OCI-LY7 (cell line): ENCODE results near the gene PGBD2. TPM values are rescaled to one million over a fixed set of nuclear protein-coding genes. Genes with fewer than 3 reads are reported as not detected.
"Not testable (repeated sequence)": the region's sequence is repeated elsewhere in the genome, so short reads cannot be mapped to it uniquely, and the experiment has no call there.

Experiments used
- BruUV-seq: library from RNA; stranded (reverse); fragments of 400-500 nt; replicated peaks from 2 replicates; lab custom pipeline; 2021; lab: Mats Ljungman, UMichigan
- CTCF ChIA-PET: fragments of 300-600 bp; sonication (Branson Sonifier 250); formaldehyde crosslinking; loops from one replicate; lab custom pipeline; 2022; ENCODE audit warnings: antibody characterized with exemption; ENCODE audit not compliant: unreplicated experiment; lab: Charles Lee
- POLR2A ChIA-PET: fragments of 300-600 bp; sonication (Branson Sonifier 250); formaldehyde crosslinking; loops from one replicate; lab custom pipeline; 2022; ENCODE audit warnings: antibody characterized with exemption; lab: Charles Lee
- DNase-seq: peaks from one replicate; pipeline ENCODE4 v3.0.0-alpha.2; 2015; ENCODE audit warnings: low spot score
- H2AFZ ChIP-seq: fragments of 200-600 bp; sonication (generic), shearing (Covaris generic); 2 replicates; pipeline ENCODE4 v1.6.1; 2014; ENCODE audit warnings: mild to moderate bottlenecking, antibody characterized with exemption, low read length, moderate library complexity
- H3K27ac ChIP-seq: fragments of 200-600 bp; sonication (generic); 2 replicates; pipeline ENCODE4 v1.5.1; 2014; ENCODE audit warnings: mixed run types, low read depth, mild to moderate bottlenecking, moderate library complexity, low read length, inconsistent platforms; ENCODE audit not compliant: poor library complexity, severe bottlenecking
- H3K36me3 ChIP-seq: fragments of 200-600 bp; sonication (generic); 2 replicates; pipeline ENCODE4 v1.6.1; 2014; ENCODE audit warnings: mild to moderate bottlenecking, antibody characterized with exemption, low read length, moderate library complexity, mixed read lengths; ENCODE audit not compliant: insufficient read depth
- H3K4me1 ChIP-seq: fragments of 200-600 bp; sonication (generic); 2 replicates; pipeline ENCODE4 v1.5.1; 2014; ENCODE audit warnings: mild to moderate bottlenecking, low read length; ENCODE audit not compliant: insufficient read depth, poor library complexity, severe bottlenecking
- H3K4me2 ChIP-seq: fragments of 200-600 bp; sonication (generic); 2 replicates; pipeline ENCODE4 v1.6.1; 2014; ENCODE audit warnings: mild to moderate bottlenecking, low read length
- H3K4me3 ChIP-seq: fragments of 200-600 bp; sonication (generic); 2 replicates; pipeline ENCODE4 v1.5.1; 2014; ENCODE audit warnings: mild to moderate bottlenecking, low read depth, low read length; ENCODE audit not compliant: poor library complexity, severe bottlenecking
- H3K79me2 ChIP-seq: fragments of 200-600 bp; sonication (generic); 2 replicates; pipeline ENCODE4 v1.6.1; 2016; ENCODE audit warnings: low read depth, mild to moderate bottlenecking, low read length, moderate library complexity, mixed read lengths; ENCODE audit not compliant: insufficient read depth
- H3K9me2 ChIP-seq: fragments of 200-600 bp; sonication (generic); 2 replicates; pipeline ENCODE4 v1.6.1; 2016; ENCODE audit warnings: mild to moderate bottlenecking, low read length, mixed read lengths; ENCODE audit not compliant: insufficient read depth
- H3K9me3 ChIP-seq: fragments of 200-600 bp; sonication (generic); 2 replicates; pipeline ENCODE4 v1.6.1; 2014; ENCODE audit warnings: mild to moderate bottlenecking, mixed run types, low read length, mixed read lengths
- H4K20me1 ChIP-seq: fragments of 200-600 bp; sonication (generic); 2 replicates; pipeline ENCODE4 v1.6.1; 2014; ENCODE audit warnings: mild to moderate bottlenecking, antibody characterized with exemption, low read length, moderate library complexity, mixed read lengths; ENCODE audit not compliant: insufficient read depth
- EZH2phosphoT487 ChIP-seq: fragments of 200-600 bp; sonication (generic); IDR thresholded peaks from 2 replicates; pipeline ENCODE4 v1.6.1; 2018; ENCODE audit warnings: low read depth, borderline replicate concordance, mild to moderate bottlenecking, mixed run types, antibody characterized with exemption, low read length, moderate library complexity, mixed read lengths
- intact Hi-C: fragments of 100-400 bp; cut with micrococcal nuclease; formaldehyde crosslinking; loops from one replicate; pipeline ENCODE4 v1.10.0; 2022; ENCODE audit not compliant: unreplicated experiment
- total RNA-seq, 2 experiments: library from RNA; depleted of rRNA in 1 of 2; stranded (reverse); fragments of >200 nt in 1 of 2; shearing (Covaris generic) in 1 of 2; gene quantifications; 2 replicates each; pipeline ENCODE4 v1.2.3, GENCODE V29; 2014 to 2022
- TF ChIP-seq, protein P1 (sequence below): fragments of 200-600 bp; sonication (generic); conservative IDR thresholded peaks from 2 replicates; pipeline ENCODE4 v1.5.1; 2014; ENCODE audit warnings: mild to moderate bottlenecking, antibody characterized with exemption, low read length, moderate library complexity, mixed read lengths

The PGBD2 gene
- total RNA-seq, 2 experiments from 2014 or later = 7.5 to 9.2 TPM

DNA sequence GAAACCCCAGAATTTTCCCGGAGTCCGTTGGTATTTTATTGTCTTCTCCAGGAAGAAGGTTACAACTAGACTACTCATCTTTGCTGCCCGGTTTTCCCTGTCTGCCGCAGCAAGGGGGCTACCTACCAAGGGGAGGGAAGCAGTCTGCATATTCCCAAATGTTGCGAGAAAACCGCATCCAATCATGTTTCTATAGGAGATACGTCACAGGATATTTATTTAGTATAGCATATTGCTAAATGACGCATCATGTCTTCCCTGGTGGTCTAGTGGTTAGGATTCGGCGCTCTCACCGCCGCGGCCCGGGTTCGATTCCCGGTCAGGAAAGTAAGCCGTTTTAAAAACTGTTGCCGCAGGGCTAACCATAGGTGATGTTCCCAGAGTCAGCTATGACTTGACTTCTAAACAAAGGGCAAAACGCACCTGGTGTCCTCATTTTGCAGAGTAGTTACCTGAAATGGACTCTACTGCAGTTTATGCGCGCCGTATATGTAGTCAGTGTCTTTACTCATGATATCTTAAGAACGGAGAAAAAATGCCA is 32.0 kb upstream of the PGBD2 start:
- peak overlapping the region; percentile 83 for H3K27ac ChIP-seq
- H3K4me1 ChIP-seq = peaks cover 12% of the 10 kb centered on the region
- BruUV-seq = no TSS peak
- H3K9me2 ChIP-seq = no peaks in the 10 kb centered on the region
- no peaks in the 10 kb centered on the region for H3K9me3 ChIP-seq
- intact Hi-C loops = loop anchor here (1.0 kb wide), 5 partner anchors 11 to 48 kb away; partner anchors contain the start of genes PGBD2 and ZNF672
- ChIA-PET CTCF (interaction anchor here (0.8 to 1.9 kb wide), 3 partner anchors 15 to 52 kb away, joined by 3 to 18 read pairs (median 8); partner anchors contain the start of gene ZNF692), POLR2A (interaction anchor here (0.9 to 2.7 kb wide), 13 partner anchors 9 to 53 kb away, joined by 3 to 17 read pairs (median 5); partner anchors contain the start of genes PGBD2, SH3BP5L, ZNF672 and ZNF692)
- peak overlapping the region; percentile 81 for H3K4me3 ChIP-seq
- H3K4me2 ChIP-seq = peak overlapping the region; percentile 88
- no peaks in the 10 kb centered on the region for H3K79me2 ChIP-seq
- TF ChIP-seq EZH2phosphoT487 = no peak
- TF ChIP-seq, protein P1, sequence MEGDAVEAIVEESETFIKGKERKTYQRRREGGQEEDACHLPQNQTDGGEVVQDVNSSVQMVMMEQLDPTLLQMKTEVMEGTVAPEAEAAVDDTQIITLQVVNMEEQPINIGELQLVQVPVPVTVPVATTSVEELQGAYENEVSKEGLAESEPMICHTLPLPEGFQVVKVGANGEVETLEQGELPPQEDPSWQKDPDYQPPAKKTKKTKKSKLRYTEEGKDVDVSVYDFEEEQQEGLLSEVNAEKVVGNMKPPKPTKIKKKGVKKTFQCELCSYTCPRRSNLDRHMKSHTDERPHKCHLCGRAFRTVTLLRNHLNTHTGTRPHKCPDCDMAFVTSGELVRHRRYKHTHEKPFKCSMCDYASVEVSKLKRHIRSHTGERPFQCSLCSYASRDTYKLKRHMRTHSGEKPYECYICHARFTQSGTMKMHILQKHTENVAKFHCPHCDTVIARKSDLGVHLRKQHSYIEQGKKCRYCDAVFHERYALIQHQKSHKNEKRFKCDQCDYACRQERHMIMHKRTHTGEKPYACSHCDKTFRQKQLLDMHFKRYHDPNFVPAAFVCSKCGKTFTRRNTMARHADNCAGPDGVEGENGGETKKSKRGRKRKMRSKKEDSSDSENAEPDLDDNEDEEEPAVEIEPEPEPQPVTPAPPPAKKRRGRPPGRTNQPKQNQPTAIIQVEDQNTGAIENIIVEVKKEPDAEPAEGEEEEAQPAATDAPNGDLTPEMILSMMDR = no peak
- no peak overlapping the region for H2AFZ ChIP-seq
- no peaks in the 10 kb centered on the region for H4K20me1 ChIP-seq
- H3K36me3 ChIP-seq = no peaks in the 10 kb centered on the region
- peak; percentile 89 for DNase-seq

DNA sequence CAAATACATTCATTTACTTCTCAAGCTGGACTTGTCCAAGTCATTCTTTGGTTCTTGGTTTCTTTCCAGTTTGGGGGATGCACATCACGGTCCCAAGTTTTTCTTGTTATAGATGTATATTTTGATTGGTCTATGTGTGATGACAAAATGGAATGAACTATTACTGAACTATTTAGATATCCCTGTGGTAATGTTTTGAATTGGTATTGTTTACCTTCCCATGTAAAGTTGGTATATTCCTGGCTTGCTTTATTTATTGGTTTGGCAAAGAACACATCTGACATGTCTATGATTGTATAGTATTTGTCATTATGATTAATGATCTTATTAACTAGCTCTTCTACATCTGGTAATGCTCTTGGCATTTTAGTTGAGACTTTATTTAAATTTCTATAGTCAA is 24.8 kb upstream of the PGBD2 start:
- Histone ChIP-seq H2AFZ (no peak overlapping the region), H3K9me2 (no peaks in the 10 kb centered on the region), H3K27ac (no peak overlapping the region), H3K9me3 (no peaks in the 10 kb centered on the region), H3K79me2 (no peaks in the 10 kb centered on the region), H3K4me1 (peaks cover 19% of the 10 kb centered on the region), H3K4me2 (no peak overlapping the region), H4K20me1 (no peaks in the 10 kb centered on the region), H3K4me3 (no peak overlapping the region), H3K36me3 (no peaks in the 10 kb centered on the region)
- no peak for DNase-seq
- TF ChIP-seq EZH2phosphoT487 = no peak
- TF ChIP-seq, protein P1 = no peak
- ChIA-PET POLR2A (no interaction called here), CTCF (no interaction called here)
- intact Hi-C loops = no loop called here
- BruUV-seq = no TSS peak

- POLR2A ChIA-PET = interaction anchor here (1.0 to 1.3 kb wide), 2 partner anchors 9 to 45 kb away, joined by 3 read pairs; partner anchors contain the start of gene ZNF672
- H3K4me2 ChIP-seq = not testable (repeated sequence)
Observed at GRCh38 chr1:248882427-248882826, 23.6 kb upstream of the PGBD2 start.

More at GRCh38 chr1:248882427-248882826, 23.6 kb upstream of the PGBD2 start:
- H3K9me3 ChIP-seq, H3K9me2 ChIP-seq, BruUV-seq, H2AFZ ChIP-seq, H3K27ac ChIP-seq, DNase-seq, H3K4me3 ChIP-seq, H3K36me3 ChIP-seq, H3K79me2 ChIP-seq, H4K20me1 ChIP-seq, intact Hi-C loops: not testable (repeated sequence)
- CTCF ChIA-PET = interaction anchor here (0.6 kb wide), 1 partner anchor 20 kb away, joined by 3 read pairs; no protein-coding TSS in a partner anchor
- H3K4me1 ChIP-seq = peaks cover 24% of the 10 kb centered on the region
